SK-N-SH (cell line): ENCODE measurements around the gene KIF6. TPM values are rescaled to one million over a fixed set of nuclear protein-coding genes. Genes with fewer than 3 reads are reported as not detected.

ENCODE experiments used
- CTCF ChIA-PET: fragments of 300-600, 350-600 bp; formaldehyde crosslinking; extraction: SDS; loops from one replicate; lab custom pipeline; 2021; lab: Yijun Ruan, JAX
- POLR2A ChIA-PET: fragments of 350-600 bp; sonication (Branson Sonifier 250); formaldehyde crosslinking; extraction: SDS; loops from one replicate; lab custom pipeline; 2020; ENCODE audit warnings: antibody characterized with exemption, inconsistent platforms; lab: Yijun Ruan, JAX
- DNase-seq: peaks from one replicate; pipeline ENCODE4 v3.0.0; 2012
- H2AFZ ChIP-seq: fragments of 200-600 bp; sonication (generic); 2 replicates; pipeline ENCODE4 v1.8.1; 2016; ENCODE audit warnings: antibody characterized with exemption, mild to moderate bottlenecking, low read depth
- H3F3A ChIP-seq: fragments of 200-600 bp; sonication (generic); replicated peaks from 2 replicates; pipeline ENCODE3; 2016; ENCODE audit warnings: antibody characterized with exemption, mild to moderate bottlenecking; ENCODE audit not compliant: insufficient read depth
- H3K27ac ChIP-seq, 2 experiments: fragments of 200-500 bp in 1 of 2; fragments of 200-600 bp in 1 of 2; sonication (Bioruptor generic) in 1 of 2; sonication (generic), shearing (Covaris generic) in 1 of 2; 2 replicates each; pipeline versions ENCODE4 v1.5.1 to v1.6.1; 2014 to 2016; ENCODE audit warnings: low read depth in 2 of 2, inconsistent platforms in 1 of 2, low read length in 1 of 2, mild to moderate bottlenecking in 1 of 2, mixed read lengths in 1 of 2
- H3K27me3 ChIP-seq: fragments of 200-600 bp; sonication (generic), shearing (Covaris generic); 2 replicates; pipeline ENCODE4 v1.6.1; 2016; ENCODE audit warnings: mixed run types; ENCODE audit not compliant: insufficient read depth
- H3K36me3 ChIP-seq, 2 experiments: fragments of 200-500 bp in 1 of 2; fragments of 200-600 bp in 1 of 2; sonication (Bioruptor generic) in 1 of 2; sonication (generic) in 1 of 2; replicated peaks in 1 of 2; 2 replicates each; pipeline versions ENCODE3 to v1.5.1; 2014 to 2016; ENCODE audit warnings: low read length in 1 of 2, mild to moderate bottlenecking in 1 of 2; ENCODE audit not compliant: insufficient read depth in 2 of 2, control insufficient read depth in 1 of 2
- H3K4me1 ChIP-seq, 2 experiments: fragments of 200-500 bp in 1 of 2; fragments of 200-600 bp in 1 of 2; sonication (Bioruptor generic) in 1 of 2; sonication (generic), shearing (Covaris generic) in 1 of 2; 2 replicates each; pipeline versions ENCODE4 v1.5.1 to v1.6.1; 2014 to 2016; ENCODE audit warnings: low read depth in 1 of 2, low read length in 1 of 2, mixed run types in 1 of 2; ENCODE audit not compliant: insufficient read depth in 2 of 2, control insufficient read depth in 1 of 2
- H3K4me2 ChIP-seq: fragments of 200-600 bp; sonication (generic), shearing (Covaris generic); 2 replicates; pipeline ENCODE4 v1.6.1; 2017; ENCODE audit warnings: mixed run types
- H3K4me3 ChIP-seq, 2 experiments: fragments of 200-500 bp in 1 of 2; fragments of 200-600 bp in 1 of 2; sonication (Bioruptor generic) in 1 of 2; sonication (generic), shearing (Covaris generic) in 1 of 2; 2 replicates each; pipeline versions ENCODE4 v1.5.1 to v1.8.1; 2014 to 2016; ENCODE audit warnings: low read depth in 2 of 2, inconsistent platforms in 1 of 2, low read length in 1 of 2, mild to moderate bottlenecking in 1 of 2, mixed read lengths in 1 of 2, moderate library complexity in 1 of 2
- H3K79me2 ChIP-seq: fragments of 200-600 bp; sonication (generic); 2 replicates; pipeline ENCODE4 v1.8.1; 2017; ENCODE audit warnings: mild to moderate bottlenecking; ENCODE audit not compliant: insufficient read depth
- H3K9ac ChIP-seq: fragments of 200-600 bp; sonication (generic); 2 replicates; pipeline ENCODE4 v1.6.1; 2017; ENCODE audit warnings: mixed run types
- H3K9me2 ChIP-seq: fragments of 200-600 bp; sonication (generic); 2 replicates; pipeline ENCODE4 v1.6.1; 2017; ENCODE audit warnings: mixed run types
- H3K9me3 ChIP-seq: fragments of 200-600 bp; sonication (generic); 2 replicates; pipeline ENCODE4 v1.6.1; 2017; ENCODE audit warnings: mixed run types, mild to moderate bottlenecking, moderate library complexity
- H4K20me1 ChIP-seq: fragments of 200-600 bp; sonication (generic); 2 replicates; pipeline ENCODE4 v1.6.1; 2017; ENCODE audit warnings: mild to moderate bottlenecking, mixed run types; ENCODE audit not compliant: insufficient read depth
- CHD2 ChIP-seq: fragments of 150-350 bp; IDR thresholded peaks from 2 replicates; pipeline ENCODE4 v1.6.1; 2018; ENCODE audit warnings: low read length; ENCODE audit not compliant: partially characterized antibody
- EZH2phosphoT487 ChIP-seq: fragments of 200-600 bp; sonication (generic); IDR thresholded peaks from 2 replicates; pipeline ENCODE4 v1.6.1; 2017; ENCODE audit warnings: low read depth, mixed run types, mild to moderate bottlenecking, antibody characterized with exemption, moderate library complexity, borderline replicate concordance
- FOXM1 ChIP-seq: IDR thresholded peaks from 2 replicates; pipeline ENCODE4 v1.4.0; 2012; ENCODE audit warnings: low read depth, mild to moderate bottlenecking
- GABPA ChIP-seq: IDR thresholded peaks from 2 replicates; pipeline ENCODE4 v1.4.0; 2012; ENCODE audit warnings: low read depth, mild to moderate bottlenecking
- IRF3 ChIP-seq: fragments of 150-350 bp; IDR thresholded peaks from 2 replicates; pipeline ENCODE4 v1.6.1; 2016; ENCODE audit warnings: mild to moderate bottlenecking, low read depth, low read length
- JUND ChIP-seq: IDR thresholded peaks from 2 replicates; pipeline ENCODE4 v1.4.0; 2012
- MAX ChIP-seq: IDR thresholded peaks from 2 replicates; pipeline ENCODE4 v1.4.0; 2012; ENCODE audit warnings: low read depth
- PBX3 ChIP-seq: IDR thresholded peaks from 2 replicates; pipeline ENCODE4; 2012
- POLR2AphosphoS5 ChIP-seq: IDR thresholded peaks from 2 replicates; pipeline ENCODE4 v1.6.1; 2012; ENCODE audit warnings: low read depth, low read length
- RFX5 ChIP-seq: IDR thresholded peaks from 2 replicates; pipeline ENCODE4 v1.6.1; 2012; ENCODE audit warnings: mild to moderate bottlenecking, improper control_type of control experiment, low read length
- RXRA ChIP-seq: IDR thresholded peaks from 2 replicates; pipeline ENCODE4 v1.4.0; 2012; ENCODE audit warnings: low read depth, mild to moderate bottlenecking, borderline replicate concordance
- SMC3 ChIP-seq: IDR thresholded peaks from 2 replicates; pipeline ENCODE4 v1.6.1; 2012; ENCODE audit warnings: low read depth, low read length, improper control_type of control experiment
- YY1 ChIP-seq: IDR thresholded peaks from 2 replicates; pipeline ENCODE4 v1.4.0; 2012; ENCODE audit warnings: low read depth, mild to moderate bottlenecking
- ZBTB33 ChIP-seq: IDR thresholded peaks from 2 replicates; pipeline ENCODE4 v1.4.0; 2012; ENCODE audit warnings: low read depth, borderline replicate concordance
- polyA plus RNA-seq, 3 experiments: library from polyadenylated mRNA; depleted of rRNA; stranded (reverse); fragments of >200 nt; gene quantifications; 2 replicates each; pipeline ENCODE4 v1.2.3, GENCODE V29; 2012

Gene KIF6
- polyA plus RNA-seq, 1 of the 3 experiments (the other 2 are of a cell fraction), result 0.13 TPM

GRCh38 chr6:39560915-39561314 lies 164.3 kb downstream of the KIF6 start:
- DNase-seq, result no peak
- Histone ChIP-seq H3F3A (no peaks in the 10 kb centered on the region), H2AFZ (no peak overlapping the region), H3K4me2 (no peak overlapping the region), H3K79me2 (no peaks in the 10 kb centered on the region), H3K9me3 (no peaks in the 10 kb centered on the region), H3K9me2 (no peaks in the 10 kb centered on the region), H3K27ac (no peak overlapping the region), H3K4me1 (peaks cover 0 to 3% of the 10 kb centered on the region in 2 experiments; a peak in 2 of 4 replicates), H3K36me3 (no peaks in the 10 kb centered on the region), H4K20me1 (no peaks in the 10 kb centered on the region), H3K9ac (no peak overlapping the region), H3K4me3 (no peak overlapping the region), H3K27me3 (no peaks in the 10 kb centered on the region)
- ChIA-PET POLR2A (interaction anchor here (0.7 kb wide), 1 partner anchor 157 kb away, joined by 4 read pairs; no protein-coding TSS in a partner anchor), CTCF (interaction anchor here (0.6 kb wide), 1 partner anchor 23 kb away, joined by 3 read pairs; no protein-coding TSS in a partner anchor)
- TF ChIP-seq GABPA, result no peak
- TF ChIP-seq POLR2AphosphoS5, result no peak
- TF ChIP-seq ZBTB33, result no peak
- no peak for TF ChIP-seq JUND
- no peak for TF ChIP-seq MAX
- no peak for TF ChIP-seq RFX5
- TF ChIP-seq SMC3, result no peak
- no peak for TF ChIP-seq EZH2phosphoT487
- TF ChIP-seq FOXM1, result no peak
- TF ChIP-seq YY1, result no peak

GRCh38 chr6:39558591-39559190 lies 166.5 kb downstream of the KIF6 start:
- no peaks in the 10 kb centered on the region for H3F3A ChIP-seq
- no peak overlapping the region for H2AFZ ChIP-seq
- H3K27ac ChIP-seq, result peak overlapping the region in 1 of 2 experiments; percentile 75; a peak in 2 of 4 replicates
- H3K79me2 ChIP-seq, result no peaks in the 10 kb centered on the region
- H3K9ac ChIP-seq, result no peak overlapping the region
- H3K9me2 ChIP-seq, result no peaks in the 10 kb centered on the region
- POLR2A ChIA-PET, result no interaction called here
- no peak overlapping the region for H3K4me2 ChIP-seq
- H3K4me1 ChIP-seq, result peaks cover 0 to 3% of the 10 kb centered on the region in 2 experiments; a peak in 2 of 4 replicates
- H4K20me1 ChIP-seq, result no peaks in the 10 kb centered on the region
- CTCF ChIA-PET, result interaction anchor here (0.8 to 1.9 kb wide), 4 partner anchors 10 to 181 kb away, joined by 3 to 6 read pairs (median 5); no protein-coding TSS in a partner anchor
- no peaks in the 10 kb centered on the region for H3K36me3 ChIP-seq
- TF ChIP-seq IRF3 (no peak), CHD2 (no peak), PBX3 (no peak), RXRA (no peak)
- no peak for DNase-seq
- no peaks in the 10 kb centered on the region for H3K9me3 ChIP-seq
- H3K4me3 ChIP-seq, result no peak overlapping the region
- H3K27me3 ChIP-seq, result no peaks in the 10 kb centered on the region
